Keratinocyte (primary cell): ENCODE results near the gene UBE2D2. TPM values are rescaled to one million over a fixed set of nuclear protein-coding genes. Genes with fewer than 3 reads are reported as not detected.

Experiments
- DNase-seq: peaks from one replicate; pipeline ENCODE4 v3.0.0-alpha.2; 2011; ENCODE audit warnings: low read depth, missing footprints, low spot score
- FAIRE-seq: peaks from 2 replicates; lab custom pipeline; 2011; peaks lifted over from hg19 to GRCh38; lab: Jason Lieb, UNC
- H2AFZ ChIP-seq: 2 replicates; pipeline ENCODE4 v1.6.0; 2012; ENCODE audit warnings: low read length, control low read depth, inconsistent platforms; ENCODE audit not compliant: control insufficient read depth
- H3K27ac ChIP-seq: 2 replicates; pipeline ENCODE4 v1.5.1; 2011; ENCODE audit warnings: low read length; ENCODE audit not compliant: control insufficient read depth, insufficient read depth
- H3K27me3 ChIP-seq: 3 replicates; pipeline ENCODE4 v1.6.0; 2011; ENCODE audit warnings: low read length; ENCODE audit not compliant: control insufficient read depth, insufficient read depth; ENCODE audit errors: extremely low read depth
- H3K36me3 ChIP-seq, 2 experiments: 2 replicates in 1 of 2; 3 replicates in 1 of 2; pipeline ENCODE4 v1.5.1; 2011; ENCODE audit warnings: low read length in 2 of 2, mild to moderate bottlenecking in 1 of 2; ENCODE audit not compliant: control insufficient read depth in 2 of 2, insufficient read depth in 2 of 2; ENCODE audit errors: extremely low read depth in 1 of 2
- H3K4me1 ChIP-seq: 3 replicates; pipeline ENCODE4 v1.5.1; 2011; ENCODE audit warnings: low read length; ENCODE audit not compliant: control insufficient read depth, insufficient read depth; ENCODE audit errors: extremely low read depth
- H3K4me2 ChIP-seq: 3 replicates; pipeline ENCODE4 v1.6.0; 2011; ENCODE audit warnings: low read depth, low read length; ENCODE audit not compliant: control insufficient read depth, insufficient read depth; ENCODE audit errors: extremely low read depth
- H3K4me3 ChIP-seq, 3 experiments: fragments of 200-600 bp in 1 of 3; sonication (generic) in 1 of 3; 2 replicates in 2 of 3; 3 replicates in 1 of 3; pipeline ENCODE4 v1.5.1; 2011 to 2016; ENCODE audit warnings: low read length in 3 of 3, mild to moderate bottlenecking in 3 of 3, control low read depth in 2 of 3, inconsistent platforms in 1 of 3, low read depth in 1 of 3, mixed read lengths in 1 of 3, mixed run types in 1 of 3, moderate library complexity in 1 of 3; ENCODE audit not compliant: control insufficient read depth in 2 of 3, insufficient read depth in 2 of 3; ENCODE audit errors: extremely low read depth in 1 of 3
- H3K79me2 ChIP-seq: 2 replicates; pipeline ENCODE4 v1.6.0; 2012; ENCODE audit warnings: low read length; ENCODE audit not compliant: control insufficient read depth, insufficient read depth
- H3K9ac ChIP-seq: 3 replicates; pipeline ENCODE4 v1.6.0; 2011; ENCODE audit warnings: low read length; ENCODE audit not compliant: control insufficient read depth, insufficient read depth; ENCODE audit errors: extremely low read depth
- H3K9me1 ChIP-seq: 3 replicates; pipeline ENCODE4 v1.6.0; 2011; ENCODE audit warnings: low read length; ENCODE audit not compliant: control insufficient read depth, insufficient read depth; ENCODE audit errors: extremely low read depth
- H3K9me3 ChIP-seq: 2 replicates; pipeline ENCODE4 v1.5.1; 2012; ENCODE audit warnings: low read depth, low read length; ENCODE audit not compliant: control insufficient read depth
- H4K20me1 ChIP-seq: 3 replicates; pipeline ENCODE4 v1.6.0; 2011; ENCODE audit warnings: low read length; ENCODE audit not compliant: control insufficient read depth, insufficient read depth; ENCODE audit errors: extremely low read depth
- EZH2 ChIP-seq: IDR thresholded peaks from one replicate; pipeline ENCODE4 v1.6.1; 2012; ENCODE audit warnings: inconsistent platforms, mild to moderate bottlenecking, low read length, moderate library complexity
- dilution Hi-C: fragments of 300-500 bp; cut with MboI; formaldehyde crosslinking; loops from one replicate; pipeline ENCODE4 v1.7.0; 2020; ENCODE audit warnings: low sequenced_read_pairs; ENCODE audit not compliant: extremely low pct_ligation_motif_present
- polyA plus RNA-seq, 5 experiments: library from polyadenylated mRNA; depleted of rRNA in 3 of 5; stranded (reverse) in 3 of 5; stranded (forward) in 1 of 5; unstranded in 1 of 5; fragments of >200 nt; gene quantifications; 1 replicate in 1 of 5; 2 replicates in 3 of 5; 3 replicates in 1 of 5; pipeline versions ENCODE4 v1.2.1 to v1.2.3, GENCODE V29; 2011 to 2012; ENCODE audit warnings: missing spikeins in 2 of 5, low read depth in 1 of 5, low replicate concordance in 1 of 5
- TF ChIP-seq, protein P1 (sequence below), 3 experiments: IDR thresholded peaks in 1 of 3; conservative IDR thresholded peaks in 1 of 3; optimal IDR thresholded peaks in 1 of 3; 2 replicates in 2 of 3; 3 replicates in 1 of 3; pipeline versions ENCODE3 to v1.5.1; 2011; ENCODE audit warnings: low read length in 3 of 3, mild to moderate bottlenecking in 3 of 3, moderate library complexity in 2 of 3, control low read depth in 1 of 3, inconsistent platforms in 1 of 3; ENCODE audit not compliant: insufficient read depth in 2 of 3; ENCODE audit errors: extremely low read depth in 1 of 3

The UBE2D2 gene
- polyA plus RNA-seq, 1 donor (not counting 4 experiments of a cell fraction or from before 2014, with no cell fraction given): 127 TPM

DNA sequence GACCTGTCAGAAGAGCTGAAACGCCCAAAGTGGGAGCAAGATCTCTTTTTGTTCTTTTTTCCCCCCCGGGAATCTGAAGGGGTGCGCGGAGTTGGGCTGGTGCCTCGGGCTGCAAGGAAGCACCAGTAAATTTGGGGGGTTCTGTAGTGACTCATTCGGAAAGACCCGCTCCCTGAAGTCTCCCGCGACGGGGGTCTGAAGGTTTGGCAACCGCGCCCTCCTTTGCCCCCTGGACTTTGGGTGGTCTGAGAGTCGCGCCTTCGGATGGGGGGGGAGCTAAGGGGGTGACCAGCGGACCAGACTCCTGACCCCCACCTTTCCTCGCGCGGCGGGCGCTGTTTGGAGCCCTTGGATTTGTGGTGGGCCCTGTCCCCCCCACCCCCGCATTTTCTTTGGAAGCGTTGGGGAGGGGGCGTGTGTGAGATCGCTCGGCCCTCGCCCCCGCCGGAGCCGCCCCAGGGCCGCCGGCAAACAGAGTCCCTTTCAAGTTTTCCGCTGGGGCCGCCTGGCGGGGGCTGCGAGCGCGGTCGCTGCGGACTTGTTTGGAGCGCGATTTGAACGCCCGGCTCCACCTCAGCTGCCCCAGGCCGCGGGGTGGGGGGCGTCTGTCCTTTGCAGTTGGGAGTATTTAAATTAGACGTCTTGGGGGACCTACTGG, 89.0 kb downstream of the UBE2D2 start:
- Histone ChIP-seq H3K4me3 (peak overlapping the region; percentile 47 to 67 (median 48)), H4K20me1 (no peaks in the 10 kb centered on the region), H3K4me1 (peaks cover 20% of the 10 kb centered on the region), H3K9ac (no peak overlapping the region), H2AFZ (no peak overlapping the region), H3K27ac (no peak overlapping the region), H3K79me2 (no peaks in the 10 kb centered on the region), H3K27me3 (peaks cover 42% of the 10 kb centered on the region), H3K9me3 (no peaks in the 10 kb centered on the region), H3K4me2 (peak overlapping the region; percentile 77), H3K36me3 (no peaks in the 10 kb centered on the region), H3K9me1 (no peaks in the 10 kb centered on the region)
- DNase-seq (no peak), FAIRE-seq (no peak)
- peak; percentile 81 for TF ChIP-seq EZH2
- TF ChIP-seq, protein P1, sequence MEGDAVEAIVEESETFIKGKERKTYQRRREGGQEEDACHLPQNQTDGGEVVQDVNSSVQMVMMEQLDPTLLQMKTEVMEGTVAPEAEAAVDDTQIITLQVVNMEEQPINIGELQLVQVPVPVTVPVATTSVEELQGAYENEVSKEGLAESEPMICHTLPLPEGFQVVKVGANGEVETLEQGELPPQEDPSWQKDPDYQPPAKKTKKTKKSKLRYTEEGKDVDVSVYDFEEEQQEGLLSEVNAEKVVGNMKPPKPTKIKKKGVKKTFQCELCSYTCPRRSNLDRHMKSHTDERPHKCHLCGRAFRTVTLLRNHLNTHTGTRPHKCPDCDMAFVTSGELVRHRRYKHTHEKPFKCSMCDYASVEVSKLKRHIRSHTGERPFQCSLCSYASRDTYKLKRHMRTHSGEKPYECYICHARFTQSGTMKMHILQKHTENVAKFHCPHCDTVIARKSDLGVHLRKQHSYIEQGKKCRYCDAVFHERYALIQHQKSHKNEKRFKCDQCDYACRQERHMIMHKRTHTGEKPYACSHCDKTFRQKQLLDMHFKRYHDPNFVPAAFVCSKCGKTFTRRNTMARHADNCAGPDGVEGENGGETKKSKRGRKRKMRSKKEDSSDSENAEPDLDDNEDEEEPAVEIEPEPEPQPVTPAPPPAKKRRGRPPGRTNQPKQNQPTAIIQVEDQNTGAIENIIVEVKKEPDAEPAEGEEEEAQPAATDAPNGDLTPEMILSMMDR (optimal IDR thresholded peaks at IDR 0.05 in 1 of 3, IDR thresholded peaks at IDR 0.05 in 1 of 3, conservative IDR thresholded peaks at IDR 0.05 in 1 of 3; ENCODE audit: extremely low read depth in 1 of 3, insufficient read depth in 2 of 3, low read length in 3 of 3): no peak
- dilution Hi-C loops: no loop called here

DNA sequence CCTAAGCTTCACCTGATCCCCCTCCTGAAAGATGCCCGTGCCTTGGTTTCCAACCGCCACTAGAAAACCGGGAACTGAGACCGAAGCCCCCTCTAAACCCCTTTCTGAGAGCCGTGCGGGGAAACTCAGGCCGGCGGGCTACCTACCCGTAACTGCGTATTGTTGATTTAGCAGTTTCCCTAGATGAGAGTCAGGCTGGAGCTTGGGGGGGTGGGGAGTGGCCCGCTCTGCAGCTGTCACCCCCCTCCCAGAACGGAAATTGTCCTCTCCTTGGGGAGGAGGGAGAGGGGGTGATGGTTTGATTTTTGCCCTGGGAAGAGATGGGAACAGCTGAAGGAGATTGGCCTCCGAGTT, 89.5 kb downstream of the UBE2D2 start:
- no peaks in the 10 kb centered on the region for H3K36me3 ChIP-seq
- no peak overlapping the region for H3K4me3 ChIP-seq
- no peaks in the 10 kb centered on the region for H3K79me2 ChIP-seq
- H3K27ac ChIP-seq: no peak overlapping the region
- H2AFZ ChIP-seq: no peak overlapping the region
- DNase-seq: no peak
- FAIRE-seq: no peak
- TF ChIP-seq, protein P1 (optimal IDR thresholded peaks at IDR 0.05 in 1 of 3, IDR thresholded peaks at IDR 0.05 in 1 of 3, conservative IDR thresholded peaks at IDR 0.05 in 1 of 3; ENCODE audit: extremely low read depth in 1 of 3, insufficient read depth in 2 of 3, low read length in 3 of 3): no peak
- TF ChIP-seq EZH2: no peak
- no peak overlapping the region for H3K4me2 ChIP-seq
- no peaks in the 10 kb centered on the region for H3K9me3 ChIP-seq
- H3K9me1 ChIP-seq: no peaks in the 10 kb centered on the region
- H3K27me3 ChIP-seq: peaks cover 42% of the 10 kb centered on the region
- no peak overlapping the region for H3K9ac ChIP-seq
- H3K4me1 ChIP-seq: peaks cover 20% of the 10 kb centered on the region
- no peaks in the 10 kb centered on the region for H4K20me1 ChIP-seq
- dilution Hi-C loops: no loop called here
